Spleen (tissue), 11 donors: Measurements from ENCODE around the gene TMPRSS4. TPM values are rescaled to one million over a fixed set of nuclear protein-coding genes. Genes with fewer than 3 reads are reported as not detected.

Source experiments
- DNase-seq: peaks from one replicate; pipeline ENCODE4 v3.0.0-alpha.2; 2020
- H3K27ac ChIP-seq, 8 donors: fragments of 200-600 bp; sonication (generic) in 7 of 8; 1 replicate in 4 of 8; 2 replicates in 4 of 8; pipeline versions ENCODE4 v1.5.0 to v1.8.0; 2016 to 2021; ENCODE audit warnings: inconsistent platforms in 4 of 8, mild to moderate bottlenecking in 4 of 8, moderate library complexity in 1 of 8
- H3K27me3 ChIP-seq, 7 donors: fragments of 200-600 bp; sonication (generic) in 6 of 7; replicated peaks in 1 of 7; 1 replicate in 4 of 7; 2 replicates in 3 of 7; pipeline versions ENCODE4 v1.5.0 to v1.8.0; 2016 to 2021; ENCODE audit warnings: inconsistent platforms in 3 of 7, mild to moderate bottlenecking in 1 of 7
- H3K36me3 ChIP-seq, 6 donors: fragments of 200-600 bp; sonication (generic) in 5 of 6; 1 replicate in 4 of 6; 2 replicates in 2 of 6; pipeline versions ENCODE4 v1.5.0 to v1.8.0; 2016 to 2021; ENCODE audit warnings: inconsistent platforms in 2 of 6
- H3K4me1 ChIP-seq, 6 donors: fragments of 200-600 bp; sonication (generic) in 5 of 6; 1 replicate in 3 of 6; 2 replicates in 3 of 6; pipeline versions ENCODE4 v1.5.0 to v1.8.0; 2016 to 2021; ENCODE audit warnings: inconsistent platforms in 3 of 6
- H3K4me3 ChIP-seq, 8 donors: fragments of 200-600 bp; sonication (generic) in 7 of 8; 1 replicate in 4 of 8; 2 replicates in 4 of 8; pipeline versions ENCODE4 v1.5.0 to v1.8.0; 2016 to 2021; ENCODE audit warnings: inconsistent platforms in 4 of 8, mild to moderate bottlenecking in 4 of 8, moderate library complexity in 2 of 8
- H3K9me3 ChIP-seq, 8 donors: fragments of 200-600 bp; sonication (generic) in 7 of 8; 1 replicate in 4 of 8; 2 replicates in 4 of 8; pipeline versions ENCODE4 v1.5.0 to v1.8.0; 2016 to 2021; ENCODE audit warnings: inconsistent platforms in 4 of 8
- CTCF ChIP-seq, 11 experiments: fragments of 200-600 bp in 7 of 11; fragments of 450-650 bp in 4 of 11; sonication (generic) in 4 of 11; IDR thresholded peaks in 8 of 11; conservative IDR thresholded peaks in 3 of 11; 1 replicate in 7 of 11; 2 replicates in 4 of 11; pipeline versions ENCODE4 v1.4.0 to v1.8.0; 2016 to 2021; ENCODE audit warnings: antibody characterized with exemption in 11 of 11, inconsistent platforms in 4 of 11, mild to moderate bottlenecking in 1 of 11
- POLR2A ChIP-seq, 3 donors: fragments of 450-650 bp; IDR thresholded peaks; one replicate each; pipeline ENCODE4 v1.5.1; 2017; ENCODE audit warnings: antibody characterized with exemption in 3 of 3, mild to moderate bottlenecking in 1 of 3
- POLR2AphosphoS5 ChIP-seq, 3 donors: sonication (generic); formaldehyde crosslinking; IDR thresholded peaks; one replicate each; pipeline ENCODE4 v1.5.1; 2017; ENCODE audit warnings: antibody characterized with exemption in 3 of 3
- WGBS, 5 donors: extraction: QIAGEN DNeasy Blood & Tissue Kit in 3 of 5; methylation state at CpG; one replicate each; pipeline versions ENCODE4 v1.1.5 to v1.1.7; 2013 to 2018; 5-methylcytosine and 5-hydroxymethylcytosine counted together
- intact Hi-C: fragments of 100-400 bp; cut with DNase I; formaldehyde crosslinking; loops from one replicate; pipeline ENCODE4 v1.15.0; 2023; ENCODE audit warnings: low total_unique reads
- polyA plus RNA-seq, 3 donors: library from polyadenylated mRNA; stranded (reverse); fragments of 200-250 nt; gene quantifications; one replicate each; pipeline ENCODE4 v1.2.1, GENCODE V29; 2013
- total RNA-seq, 7 donors: library from RNA; depleted of rRNA in 3 of 7; stranded (reverse); fragments of >200 nt in 3 of 7; fragmentation: NEBNext Ultra II Directional in 4 of 7; extraction: Animal tissue kit (Norgen Biotek cat#: 25700) in 4 of 7; gene quantifications; one replicate each; pipeline versions ENCODE4 v1.1.0 to v1.2.1, GENCODE V29; 2016 to 2021
- donor health status: healthy with polysubstance abuse.
- donor health status: DM: no; HTN: no; CAD: no; lungs with moderate emphysema.
- donor health status: DM: no; HTN: no; CAD: no.
- donor health status: Bipolar disorder and iron deficiency.
- donor health status: healthy.
- donor health status: DM: no; HTN: no; CAD: no.
- donor health status: DM: yes; HTN: yes; CAD: no.

TMPRSS4 gene
- total and polyA plus RNA-seq, 10 donors: 0.09 to 1.4 (median 0.85) TPM; not detected in 3

GRCh38 chr11:118155776-118156530 is 79.1 kb downstream of the TMPRSS4 start:
- H3K4me1 ChIP-seq: peaks cover 5 to 26% (median 14%) of the 10 kb centered on the region in 6 donors
- H3K27ac ChIP-seq: no peak overlapping the region
- no peaks in the 10 kb centered on the region for H3K36me3 ChIP-seq
- no peak overlapping the region for H3K4me3 ChIP-seq
- no peaks in the 10 kb centered on the region for H3K9me3 ChIP-seq
- peaks cover 4 to 88% (median 62%) of the 10 kb centered on the region in 7 donors for H3K27me3 ChIP-seq
- no peak for DNase-seq
- intact Hi-C loops: no loop called here
- TF ChIP-seq POLR2A (IDR thresholded peaks at IDR 0.05): no peak
- no peak for TF ChIP-seq POLR2AphosphoS5 (IDR thresholded peaks at IDR 0.05)
- TF ChIP-seq CTCF (IDR thresholded peaks at IDR 0.05 in 8 of 11, conservative IDR thresholded peaks at IDR 0.05 in 3 of 11): no peak
- 56 to 70% (median 66%) methylated on average over 7 to 11 of the region's 11 CpGs for WGBS, 5 donors

- TF ChIP-seq CTCF (IDR thresholded peaks at IDR 0.05 in 8 of 11, conservative IDR thresholded peaks at IDR 0.05 in 3 of 11) (no peak), POLR2AphosphoS5 (IDR thresholded peaks at IDR 0.05) (no peak), POLR2A (IDR thresholded peaks at IDR 0.05) (no peak)
- Histone ChIP-seq H3K4me1 (peaks cover 5 to 26% (median 14%) of the 10 kb centered on the region in 6 donors), H3K36me3 (no peaks in the 10 kb centered on the region), H3K27ac (no peak overlapping the region), H3K27me3 (peaks cover 4 to 81% (median 59%) of the 10 kb centered on the region in 7 donors), H3K9me3 (no peaks in the 10 kb centered on the region), H3K4me3 (no peak overlapping the region)
- WGBS, 5 donors: 6 to 11% (median 9%) methylated on average over 21 of the region's 21 CpGs
- intact Hi-C loops: no loop called here
- DNase-seq: no peak
Measured at GRCh38 chr11:118156531-118157185, 79.8 kb downstream of the TMPRSS4 start.

GRCh38 chr11:118157186-118157895 is 80.5 kb downstream of the TMPRSS4 start:
- H3K27ac ChIP-seq: no peak overlapping the region
- intact Hi-C loops: no loop called here
- DNase-seq: no peak
- WGBS, 5 donors: 47 to 67% (median 54%) methylated on average over 10 of the region's 10 CpGs
- no peaks in the 10 kb centered on the region for H3K9me3 ChIP-seq
- TF ChIP-seq POLR2AphosphoS5 (IDR thresholded peaks at IDR 0.05): no peak
- H3K4me3 ChIP-seq: no peak overlapping the region
- peaks cover 4 to 78% (median 53%) of the 10 kb centered on the region in 7 donors for H3K27me3 ChIP-seq
- peaks cover 5 to 23% (median 12%) of the 10 kb centered on the region in 6 donors for H3K4me1 ChIP-seq
- no peaks in the 10 kb centered on the region for H3K36me3 ChIP-seq

GRCh38 chr11:118161786-118162185 is 84.9 kb downstream of the TMPRSS4 start:
- WGBS, 5 donors: 54 to 83% (median 66%) methylated on average over 6 of the region's 6 CpGs
- no peak for DNase-seq
- TF ChIP-seq POLR2A (IDR thresholded peaks at IDR 0.05): no peak
- TF ChIP-seq CTCF (IDR thresholded peaks at IDR 0.05 in 8 of 11, conservative IDR thresholded peaks at IDR 0.05 in 3 of 11): no peak
- no peak for TF ChIP-seq POLR2AphosphoS5 (IDR thresholded peaks at IDR 0.05)
- Histone ChIP-seq H3K27me3 (peaks cover 0 to 73% (median 10%) of the 10 kb centered on the region in 7 donors), H3K36me3 (no peaks in the 10 kb centered on the region), H3K4me3 (no peak overlapping the region), H3K27ac (no peak overlapping the region), H3K4me1 (peaks cover 0 to 1% (median 0%) of the 10 kb centered on the region in 6 donors), H3K9me3 (no peaks in the 10 kb centered on the region)
- intact Hi-C loops: no loop called here
